K562 (cell line): ENCODE data around the gene HMCES. TPM values are rescaled to one million over a fixed set of nuclear protein-coding genes. Genes with fewer than 3 reads are reported as not detected.

Source experiments
- ATF1 ChIP-seq, 2 experiments: fragments of 450-650 bp in 1 of 2; IDR thresholded peaks; 2 replicates each; pipeline ENCODE4 v1.6.1; 2016; ENCODE audit warnings: missing compliant biosample characterization in 1 of 2, missing genetic modification characterization in 1 of 2
- CREB1 ChIP-seq, 2 experiments: sonication (generic) in 1 of 2; formaldehyde crosslinking in 1 of 2; IDR thresholded peaks; 2 replicates each; pipeline versions ENCODE4 v1.6.1 to v1.8.0; 2012 to 2022; ENCODE audit warnings: inconsistent platforms in 1 of 2, mild to moderate bottlenecking in 1 of 2, missing genetic modification reagents in 1 of 2, moderate library complexity in 1 of 2
- DIDO1 ChIP-seq: fragments of 450-650 bp; IDR thresholded peaks from 2 replicates; pipeline ENCODE4 v1.6.1; 2016; ENCODE audit warnings: low read depth, missing biosample characterization, missing genetic modification characterization
- FOXO4 ChIP-seq: fragments of 450-650 bp; formaldehyde crosslinking; IDR thresholded peaks from 2 replicates; pipeline ENCODE4 v1.4.0; 2020; ENCODE audit warnings: mild to moderate bottlenecking, moderate library complexity
- MYC ChIP-seq, 2 experiments: fragments of 250-450 bp in 1 of 2; sonication (Bioruptor Pico) in 1 of 2; IDR thresholded peaks; 2 replicates each; pipeline versions ENCODE4 v1.5.1 to v1.6.1; 2012 to 2021; ENCODE audit warnings: low read depth in 2 of 2, borderline replicate concordance in 1 of 2, improper control_type of control experiment in 1 of 2, low read length in 1 of 2, mild to moderate bottlenecking in 1 of 2, moderate library complexity in 1 of 2
- NR0B1 ChIP-seq: fragments of 450-650 bp; IDR thresholded peaks from one replicate; pipeline ENCODE4 v1.6.1; 2018; ENCODE audit warnings: mild to moderate bottlenecking, moderate library complexity; ENCODE audit not compliant: partially characterized antibody
- PML ChIP-seq: IDR thresholded peaks from 2 replicates; pipeline ENCODE4 v1.6.1; 2012; ENCODE audit warnings: low read length, inconsistent platforms
- SIN3B ChIP-seq: fragments of 450-650 bp; IDR thresholded peaks from 2 replicates; pipeline ENCODE4 v1.6.1; 2017; ENCODE audit warnings: low read depth, mild to moderate bottlenecking, moderate library complexity
- SMC3 ChIP-seq: conservative IDR thresholded peaks from 2 replicates; pipeline ENCODE4 v1.6.1; 2011; ENCODE audit warnings: low read depth, low read length, improper control_type of control experiment; ENCODE audit not compliant: insufficient read depth
- TBL1XR1 ChIP-seq, 2 experiments: IDR thresholded peaks; 2 replicates each; pipeline ENCODE4 v1.6.1; 2012; ENCODE audit warnings: improper control_type of control experiment in 2 of 2, low read length in 2 of 2, mild to moderate bottlenecking in 1 of 2
- ZBTB33 ChIP-seq: sonication (generic); formaldehyde crosslinking; IDR thresholded peaks from 2 replicates; pipeline ENCODE4 v1.8.1; 2023; ENCODE audit warnings: mild to moderate bottlenecking, missing genetic modification reagents
- ZKSCAN1 ChIP-seq: fragments of 150-350 bp; IDR thresholded peaks from 2 replicates; pipeline ENCODE4 v1.6.1; 2016; ENCODE audit warnings: low read depth, low read length
- ZNF280A ChIP-seq: fragments of 450-650 bp; IDR thresholded peaks from 2 replicates; pipeline ENCODE4 v1.6.1; 2018; ENCODE audit warnings: mild to moderate bottlenecking, low read depth; ENCODE audit not compliant: partially characterized antibody
- ZNF592 ChIP-seq: fragments of 450-650 bp; IDR thresholded peaks from 2 replicates; pipeline ENCODE4 v1.6.1; 2017; ENCODE audit warnings: antibody characterized with exemption, mild to moderate bottlenecking
- polyA plus RNA-seq, 8 experiments: library from polyadenylated mRNA; depleted of rRNA in 4 of 8; stranded (reverse) in 5 of 8; unstranded in 3 of 8; fragments of >200 nt; fragmentation: Nextera tagmentation in 2 of 8; fragmentation: Illumina TruSeq in 1 of 8; extraction: Ambion mirVana in 2 of 8; extraction: Trizol in 1 of 8; gene quantifications; 2 replicates each; pipeline versions ENCODE4 v1.2.1 to v1.2.3, GENCODE V29; 2011 to 2014; ENCODE audit warnings: inconsistent platforms in 1 of 8, missing spikeins in 1 of 8
- total RNA-seq, 7 experiments: library from RNA; depleted of rRNA in 6 of 7; stranded (reverse); fragments of >200 nt in 6 of 7; fragmentation: Illumina TruSeq in 2 of 7; extraction: Trizol in 2 of 7; gene quantifications; 2 replicates each; pipeline versions ENCODE4 v1.2.1 to v1.2.3, GENCODE V29; 2011 to 2021; ENCODE audit warnings: low replicate concordance in 1 of 7

Gene HMCES
- total and polyA plus RNA-seq, 9 of the 15 experiments (the other 6 are each of a cell fraction or from before 2014, with no cell fraction given): 18.8 to 45.3 (median 24.8) TPM

- TF ChIP-seq ZBTB33 (CRISPR knock-in tag) (no peak), ZNF592 (0 out of 2 replicates have a peak, but pooled peaks have one; percentile 11), SMC3 (0 out of 2 replicates have a peak, but pooled peaks have one; percentile 0), CREB1 (IDR thresholded peaks at IDR 0.05) (0 out of 2 replicates have a peak, but pooled peaks have one; percentile 25), CREB1 (CRISPR knock-in tag; IDR thresholded peaks at IDR 0.05) (peak; percentile 41; the same call in 1 of the 2 replicates), ZNF280A (no peak), FOXO4 (CRISPR knock-in tag) (no peak), SIN3B (no peak), DIDO1 (tag) (no peak), NR0B1 (no peak), ATF1 (CRISPR knock-in tag; IDR thresholded peaks at IDR 0.05) (no peak), ATF1 (tag; IDR thresholded peaks at IDR 0.05) (peak; percentile 54), ZKSCAN1 (no peak), TBL1XR1 (IDR thresholded peaks at IDR 0.05; ENCODE audit: low read length in 2 of 2) (no peak), PML (peak; percentile 74), MYC (IDR thresholded peaks at IDR 0.05; ENCODE audit: low read depth, low read length) (peak; percentile 48; the same call in 1 of the 2 replicates), MYC (CRISPR knock-in tag; IDR thresholded peaks at IDR 0.05; ENCODE audit: borderline replicate concordance, low read depth) (no peak)
Observed at GRCh38 chr3:129249284-129250065, 29.2 kb upstream of the HMCES start, which contains the start of gene COPG1 (continued).
